ENCODE data around the gene FFAR3. TPM values are rescaled to one million over a fixed set of nuclear protein-coding genes. Genes with fewer than 3 reads are reported as not detected.

FFAR3 gene
- total and polyA plus RNA-seq, 2 of the 13 experiments (the other 11 are each of a cell fraction or from before 2014, with no cell fraction given): not detected

DNA sequence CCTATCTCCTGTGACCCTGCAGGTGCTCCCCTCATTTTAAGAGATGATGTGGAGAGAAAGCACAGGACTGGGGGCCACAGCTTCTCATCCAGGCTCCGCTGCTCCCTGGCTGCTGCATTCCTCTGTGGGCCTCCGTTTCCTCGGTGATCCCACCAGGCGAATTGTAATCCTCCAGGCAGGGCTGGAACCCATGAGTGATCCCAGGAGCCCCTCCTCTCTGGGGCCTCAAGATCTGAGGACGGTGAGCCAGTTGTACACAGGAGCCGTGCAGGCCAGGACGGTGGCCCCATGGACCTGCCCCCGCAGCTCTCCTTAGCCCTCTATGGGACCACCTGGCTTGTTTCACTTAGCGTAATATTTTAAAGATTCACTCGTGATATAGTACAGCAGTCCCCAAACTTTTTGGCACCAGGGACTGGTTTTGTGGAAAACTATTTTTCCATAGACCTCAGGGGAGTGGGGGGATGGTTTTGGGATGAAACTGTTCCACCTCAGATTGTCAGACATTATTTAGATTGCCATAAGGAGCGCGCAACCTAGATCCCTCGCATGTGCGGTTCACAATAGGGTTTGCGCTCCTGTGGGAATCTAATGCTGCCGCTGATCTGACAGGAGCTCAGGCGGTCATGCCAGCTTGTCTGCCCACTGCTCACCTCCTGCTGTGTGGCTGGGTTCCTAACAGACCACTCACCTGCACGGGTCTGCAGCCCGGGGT, 5.6 kb downstream of the FFAR3 start (continued):
- TF ChIP-seq, protein P1, sequence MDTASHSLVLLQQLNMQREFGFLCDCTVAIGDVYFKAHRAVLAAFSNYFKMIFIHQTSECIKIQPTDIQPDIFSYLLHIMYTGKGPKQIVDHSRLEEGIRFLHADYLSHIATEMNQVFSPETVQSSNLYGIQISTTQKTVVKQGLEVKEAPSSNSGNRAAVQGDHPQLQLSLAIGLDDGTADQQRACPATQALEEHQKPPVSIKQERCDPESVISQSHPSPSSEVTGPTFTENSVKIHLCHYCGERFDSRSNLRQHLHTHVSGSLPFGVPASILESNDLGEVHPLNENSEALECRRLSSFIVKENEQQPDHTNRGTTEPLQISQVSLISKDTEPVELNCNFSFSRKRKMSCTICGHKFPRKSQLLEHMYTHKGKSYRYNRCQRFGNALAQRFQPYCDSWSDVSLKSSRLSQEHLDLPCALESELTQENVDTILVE (CRISPR knock-in tag; IDR thresholded peaks at IDR 0.05): no peak

DNA sequence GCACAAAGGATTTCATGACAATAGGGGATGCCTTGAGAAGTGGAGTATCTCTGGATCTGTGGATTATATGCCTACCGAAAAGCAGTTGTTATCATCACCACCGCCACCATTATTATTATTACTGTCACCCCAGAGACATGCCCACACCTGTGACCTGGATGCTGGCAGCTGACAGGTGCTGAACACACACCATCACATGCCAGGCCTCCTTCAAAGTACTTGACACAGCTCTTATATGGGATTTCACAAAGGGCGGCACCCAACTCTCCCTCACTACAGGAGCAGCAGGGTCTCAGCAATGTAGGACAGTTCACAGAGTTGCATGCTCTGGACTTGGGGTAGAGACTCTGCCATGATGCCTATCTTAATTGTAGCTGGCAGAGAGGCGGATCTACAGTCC, 7.0 kb downstream of the FFAR3 start:
- WGBS (ENCODE audit: low lambda C conversion rate): 69% methylated on average over 2 of the region's 4 CpGs
- Histone ChIP-seq H3K36me3 (replicated peaks in 1 of 2; ENCODE audit: control insufficient read depth in 1 of 2, insufficient read depth in 2 of 2, low read length in 2 of 2) (no peaks in the 10 kb centered on the region), H3K27me3 (ENCODE audit: control insufficient read depth in 1 of 2, insufficient read depth in 2 of 2, low read length in 2 of 2) (peaks cover 8 to 29% of the 10 kb centered on the region in 2 experiments; a peak in 4 of 5 replicates), H3K4me2 (ENCODE audit: low read depth, low read length) (no peak overlapping the region), H3K4me1 (ENCODE audit: insufficient read depth, low read length) (no peaks in the 10 kb centered on the region), H3K79me2 (ENCODE audit: insufficient read depth, low read length) (no peaks in the 10 kb centered on the region), H3K9ac (ENCODE audit: insufficient read depth, low read depth, low read length) (no peak overlapping the region), H4K20me1 (ENCODE audit: insufficient read depth, low read length) (no peaks in the 10 kb centered on the region), H3K9me3 (ENCODE audit: low read length) (no peaks in the 10 kb centered on the region), H3K27ac (ENCODE audit: extremely low read length, insufficient read depth, low read length) (no peak overlapping the region), H2AFZ (ENCODE audit: low read length) (no peak overlapping the region), H3K4me3 (replicated peaks in 1 of 3; ENCODE audit: insufficient read depth in 1 of 3, low read depth in 2 of 3, low read length in 3 of 3) (no peak overlapping the region)
- CTCF ChIA-PET (ENCODE audit: low intra/inter-chr PET ratio, low total read pairs): no interaction called here
- FAIRE-seq (no peak), ATAC-seq (no peak), DNase-seq (ENCODE audit: low spot score) (no peak)
- BruUV-seq (replicated peaks): no TSS peak
- intact Hi-C loops (cut with micrococcal nuclease; ENCODE audit: unreplicated experiment): no loop called here
- TF ChIP-seq NCOA5 (CRISPR knock-in tag; IDR thresholded peaks at IDR 0.05) (no peak), ZNF282 (IDR thresholded peaks at IDR 0.05; ENCODE audit: partially characterized antibody) (no peak)
- POLR2A ChIA-PET: no interaction called here
- in situ Hi-C loops (cut with HindIII; ENCODE audit: extremely low pct_ligation_motif_present, low pct_unique_long_range_greater_than_20kb): no loop called here

DNA sequence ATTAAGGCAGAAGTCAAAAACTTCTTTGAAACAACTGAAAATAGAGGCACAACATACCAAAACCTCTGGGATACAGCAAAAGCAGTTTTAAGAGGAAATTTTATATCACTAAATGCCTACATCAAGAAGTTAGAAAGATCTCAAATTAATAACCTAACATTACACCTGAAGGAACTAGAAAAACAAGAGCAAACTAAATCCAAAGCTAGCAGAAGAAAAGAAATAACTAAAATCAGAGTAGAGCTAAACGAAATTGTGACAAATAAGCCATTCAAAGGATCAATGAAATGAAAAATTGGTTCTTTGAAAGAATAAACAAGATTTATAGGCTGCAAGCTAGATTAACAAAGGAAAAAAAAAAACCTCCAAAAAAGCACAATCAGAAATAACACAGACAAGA, 10.1 kb downstream of the FFAR3 start:
- Histone ChIP-seq H3K9me3 (ENCODE audit: low read length) (no peaks in the 10 kb centered on the region), H3K36me3 (replicated peaks in 1 of 2; ENCODE audit: control insufficient read depth in 1 of 2, insufficient read depth in 2 of 2, low read length in 2 of 2) (no peaks in the 10 kb centered on the region), H3K27me3 (ENCODE audit: control insufficient read depth in 1 of 2, insufficient read depth in 2 of 2, low read length in 2 of 2) (peaks cover 3 to 12% of the 10 kb centered on the region in 2 experiments; a peak in 3 of 5 replicates), H4K20me1 (ENCODE audit: insufficient read depth, low read length) (no peaks in the 10 kb centered on the region), H3K79me2 (ENCODE audit: insufficient read depth, low read length) (no peaks in the 10 kb centered on the region), H3K4me1 (ENCODE audit: insufficient read depth, low read length) (no peaks in the 10 kb centered on the region), H2AFZ (ENCODE audit: low read length) (no peak overlapping the region), H3K4me3 (replicated peaks in 1 of 3; ENCODE audit: insufficient read depth in 1 of 3, low read depth in 2 of 3, low read length in 3 of 3) (no peak overlapping the region), H3K27ac (ENCODE audit: extremely low read length, insufficient read depth, low read length) (no peak overlapping the region), H3K9ac (ENCODE audit: insufficient read depth, low read depth, low read length) (no peak overlapping the region), H3K4me2 (ENCODE audit: low read depth, low read length) (no peak overlapping the region)
- BruUV-seq (replicated peaks): no TSS peak
- POLR2A ChIA-PET: no interaction called here
- intact Hi-C loops (cut with micrococcal nuclease; ENCODE audit: unreplicated experiment): no loop called here
- ATAC-seq (no peak), DNase-seq (ENCODE audit: low spot score) (no peak), FAIRE-seq (no peak)
- CTCF ChIA-PET (ENCODE audit: low intra/inter-chr PET ratio, low total read pairs): no interaction called here
- in situ Hi-C loops (cut with HindIII; ENCODE audit: extremely low pct_ligation_motif_present, low pct_unique_long_range_greater_than_20kb): no loop called here
- WGBS (ENCODE audit: low lambda C conversion rate): 2% methylated on average over 1 of the region's 1 CpG
- TF ChIP-seq, protein P2, sequence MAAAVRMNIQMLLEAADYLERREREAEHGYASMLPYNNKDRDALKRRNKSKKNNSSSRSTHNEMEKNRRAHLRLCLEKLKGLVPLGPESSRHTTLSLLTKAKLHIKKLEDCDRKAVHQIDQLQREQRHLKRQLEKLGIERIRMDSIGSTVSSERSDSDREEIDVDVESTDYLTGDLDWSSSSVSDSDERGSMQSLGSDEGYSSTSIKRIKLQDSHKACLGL (CRISPR knock-in tag; IDR thresholded peaks at IDR 0.05): no peak
- TF ChIP-seq, protein P3, sequence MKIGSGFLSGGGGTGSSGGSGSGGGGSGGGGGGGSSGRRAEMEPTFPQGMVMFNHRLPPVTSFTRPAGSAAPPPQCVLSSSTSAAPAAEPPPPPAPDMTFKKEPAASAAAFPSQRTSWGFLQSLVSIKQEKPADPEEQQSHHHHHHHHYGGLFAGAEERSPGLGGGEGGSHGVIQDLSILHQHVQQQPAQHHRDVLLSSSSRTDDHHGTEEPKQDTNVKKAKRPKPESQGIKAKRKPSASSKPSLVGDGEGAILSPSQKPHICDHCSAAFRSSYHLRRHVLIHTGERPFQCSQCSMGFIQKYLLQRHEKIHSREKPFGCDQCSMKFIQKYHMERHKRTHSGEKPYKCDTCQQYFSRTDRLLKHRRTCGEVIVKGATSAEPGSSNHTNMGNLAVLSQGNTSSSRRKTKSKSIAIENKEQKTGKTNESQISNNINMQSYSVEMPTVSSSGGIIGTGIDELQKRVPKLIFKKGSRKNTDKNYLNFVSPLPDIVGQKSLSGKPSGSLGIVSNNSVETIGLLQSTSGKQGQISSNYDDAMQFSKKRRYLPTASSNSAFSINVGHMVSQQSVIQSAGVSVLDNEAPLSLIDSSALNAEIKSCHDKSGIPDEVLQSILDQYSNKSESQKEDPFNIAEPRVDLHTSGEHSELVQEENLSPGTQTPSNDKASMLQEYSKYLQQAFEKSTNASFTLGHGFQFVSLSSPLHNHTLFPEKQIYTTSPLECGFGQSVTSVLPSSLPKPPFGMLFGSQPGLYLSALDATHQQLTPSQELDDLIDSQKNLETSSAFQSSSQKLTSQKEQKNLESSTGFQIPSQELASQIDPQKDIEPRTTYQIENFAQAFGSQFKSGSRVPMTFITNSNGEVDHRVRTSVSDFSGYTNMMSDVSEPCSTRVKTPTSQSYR (CRISPR knock-in tag; IDR thresholded peaks at IDR 0.05; ENCODE audit: borderline replicate concordance): no peak
- TF ChIP-seq ARNT (IDR thresholded peaks at IDR 0.05): no peak
- no peak for TF ChIP-seq ZNF44 (CRISPR knock-in tag; IDR thresholded peaks at IDR 0.05)
- TF ChIP-seq, protein P4, sequence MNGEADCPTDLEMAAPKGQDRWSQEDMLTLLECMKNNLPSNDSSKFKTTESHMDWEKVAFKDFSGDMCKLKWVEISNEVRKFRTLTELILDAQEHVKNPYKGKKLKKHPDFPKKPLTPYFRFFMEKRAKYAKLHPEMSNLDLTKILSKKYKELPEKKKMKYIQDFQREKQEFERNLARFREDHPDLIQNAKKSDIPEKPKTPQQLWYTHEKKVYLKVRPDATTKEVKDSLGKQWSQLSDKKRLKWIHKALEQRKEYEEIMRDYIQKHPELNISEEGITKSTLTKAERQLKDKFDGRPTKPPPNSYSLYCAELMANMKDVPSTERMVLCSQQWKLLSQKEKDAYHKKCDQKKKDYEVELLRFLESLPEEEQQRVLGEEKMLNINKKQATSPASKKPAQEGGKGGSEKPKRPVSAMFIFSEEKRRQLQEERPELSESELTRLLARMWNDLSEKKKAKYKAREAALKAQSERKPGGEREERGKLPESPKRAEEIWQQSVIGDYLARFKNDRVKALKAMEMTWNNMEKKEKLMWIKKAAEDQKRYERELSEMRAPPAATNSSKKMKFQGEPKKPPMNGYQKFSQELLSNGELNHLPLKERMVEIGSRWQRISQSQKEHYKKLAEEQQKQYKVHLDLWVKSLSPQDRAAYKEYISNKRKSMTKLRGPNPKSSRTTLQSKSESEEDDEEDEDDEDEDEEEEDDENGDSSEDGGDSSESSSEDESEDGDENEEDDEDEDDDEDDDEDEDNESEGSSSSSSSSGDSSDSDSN (CRISPR knock-in tag; IDR thresholded peaks at IDR 0.05): no peak
- TF ChIP-seq NFKB2 (CRISPR knock-in tag; IDR thresholded peaks at IDR 0.05; ENCODE audit: borderline replicate concordance): no peak
- no peak for TF ChIP-seq ZNF572 (CRISPR knock-in tag; IDR thresholded peaks at IDR 0.05)
